ENCODE data around the gene ARSK. TPM values are rescaled to one million over a fixed set of nuclear protein-coding genes. Genes with fewer than 3 reads are reported as not detected.

ARSK gene
- total and polyA plus RNA-seq, 2 experiments from 2014 or later, result 11.1 to 12.2 TPM

GRCh38 chr5:95649274-95649673, 94.4 kb downstream of the ARSK start:
- Histone ChIP-seq H3K4me1 (ENCODE audit: low read depth) (peaks cover 13% of the 10 kb centered on the region), H3K9me3 (ENCODE audit: low read depth) (no peaks in the 10 kb centered on the region), H3K4me3 (no peak overlapping the region), H3K36me3 (no peaks in the 10 kb centered on the region), H3K27ac (no peak overlapping the region), H3K27me3 (no peaks in the 10 kb centered on the region)
- no peak for TF ChIP-seq CTCF (IDR thresholded peaks at IDR 0.05; ENCODE audit: low read depth, low read length)
- no peak for DNase-seq (ENCODE audit: low read depth in 1 of 2, low spot score in 1 of 2)

- TF ChIP-seq CTCF (IDR thresholded peaks at IDR 0.05; ENCODE audit: low read depth, low read length), result no peak
- no peaks in the 10 kb centered on the region for H3K27me3 ChIP-seq
- no peak overlapping the region for H3K27ac ChIP-seq
- no peak for DNase-seq (ENCODE audit: low read depth in 1 of 2, low spot score in 1 of 2)
- peaks cover 13% of the 10 kb centered on the region for H3K4me1 ChIP-seq (ENCODE audit: low read depth)
- H3K4me3 ChIP-seq, result no peak overlapping the region
- H3K36me3 ChIP-seq, result no peaks in the 10 kb centered on the region
- H3K9me3 ChIP-seq (ENCODE audit: low read depth), result no peaks in the 10 kb centered on the region
Measured at GRCh38 chr5:95649842-95650620, 95.1 kb downstream of the ARSK start.

GRCh38 chr5:95652849-95653248, 97.9 kb downstream of the ARSK start:
- H3K9me3 ChIP-seq (ENCODE audit: low read depth), result no peaks in the 10 kb centered on the region
- no peak for TF ChIP-seq CTCF (IDR thresholded peaks at IDR 0.05; ENCODE audit: low read depth, low read length)
- no peaks in the 10 kb centered on the region for H3K27me3 ChIP-seq
- peaks cover 32% of the 10 kb centered on the region for H3K4me1 ChIP-seq (ENCODE audit: low read depth)
- no peak overlapping the region for H3K4me3 ChIP-seq
- no peak overlapping the region for H3K27ac ChIP-seq
- DNase-seq (ENCODE audit: low read depth in 1 of 2, low spot score in 1 of 2), result no peak
- no peaks in the 10 kb centered on the region for H3K36me3 ChIP-seq

GRCh38 chr5:95654196-95654595, 99.3 kb downstream of the ARSK start:
- H3K9me3 ChIP-seq (ENCODE audit: low read depth), result no peaks in the 10 kb centered on the region
- H3K4me3 ChIP-seq, result no peak overlapping the region
- DNase-seq (ENCODE audit: low read depth in 1 of 2, low spot score in 1 of 2), result no peak
- no peak overlapping the region for H3K27ac ChIP-seq
- H3K36me3 ChIP-seq, result no peaks in the 10 kb centered on the region
- TF ChIP-seq CTCF (IDR thresholded peaks at IDR 0.05; ENCODE audit: low read depth, low read length), result no peak
- no peaks in the 10 kb centered on the region for H3K27me3 ChIP-seq
- peaks cover 30% of the 10 kb centered on the region for H3K4me1 ChIP-seq (ENCODE audit: low read depth)

Other genes with a start within 250 kb of the ARSK start
- not detected in 2 replicates for gene FAM81B, start 163.7 kb upstream of the ARSK start, total RNA-seq
- 0.35 TPM in 1 of 2 replicates, not detected in the other for gene FAM81B, start 163.7 kb upstream of the ARSK start, polyA plus RNA-seq
- gene SKIC3, start 124 bp upstream of the ARSK start, total RNA-seq, result 31.0 and 46.5 TPM in 2 replicates
- gene SKIC3, start 124 bp upstream of the ARSK start, polyA plus RNA-seq, result 47.2 and 52.0 TPM in 2 replicates
- 0.07 and 0.57 TPM in 2 replicates for gene GPR150, start 65.0 kb downstream of the ARSK start, total RNA-seq
- gene GPR150, start 65.0 kb downstream of the ARSK start, polyA plus RNA-seq, result 0.35 and 0.39 TPM in 2 replicates
- 0.11 and 1.3 TPM in 2 replicates for gene RFESD, start 91.7 kb downstream of the ARSK start, total RNA-seq
- gene RFESD, start 91.7 kb downstream of the ARSK start, polyA plus RNA-seq, result 3.9 and 5.8 TPM in 2 replicates
- 0.45 and 1.0 TPM in 2 replicates for gene SPATA9, start 127.9 kb downstream of the ARSK start, total RNA-seq
- gene SPATA9, start 127.9 kb downstream of the ARSK start, polyA plus RNA-seq, result 1.3 and 1.8 TPM in 2 replicates
- gene RHOBTB3, start 176.2 kb downstream of the ARSK start, total RNA-seq, result 343 and 477 TPM in 2 replicates
- 455 and 589 TPM in 2 replicates for gene RHOBTB3, start 176.2 kb downstream of the ARSK start, polyA plus RNA-seq